KMS-11 (cell line): ENCODE results near the gene FTSJ3.

Source experiments
- H2AFZ ChIP-seq: fragments of 200-600 bp; sonication (generic); 2 replicates; pipeline ENCODE4 v1.6.1; 2016; ENCODE audit warnings: antibody characterized with exemption, mixed run types, low read depth
- H3K27ac ChIP-seq: fragments of 200-600 bp; sonication (generic); 2 replicates; pipeline ENCODE4 v1.6.1; 2016; ENCODE audit warnings: mild to moderate bottlenecking, mixed run types
- H3K27me3 ChIP-seq: fragments of 200-600 bp; sonication (generic); 2 replicates; pipeline ENCODE4 v1.6.1; 2017; ENCODE audit warnings: mild to moderate bottlenecking, low read depth, mixed run types, moderate library complexity; ENCODE audit not compliant: insufficient read depth
- H3K36me3 ChIP-seq: fragments of 200-600 bp; sonication (generic); 2 replicates; pipeline ENCODE4 v1.6.1; 2017; ENCODE audit warnings: mild to moderate bottlenecking, mixed run types; ENCODE audit not compliant: insufficient read depth
- H3K4me1 ChIP-seq: fragments of 200-600 bp; sonication (generic); 2 replicates; pipeline ENCODE4 v1.6.1; 2016; ENCODE audit warnings: mild to moderate bottlenecking, low read depth, mixed run types; ENCODE audit not compliant: poor library complexity, severe bottlenecking
- H3K4me2 ChIP-seq: fragments of 200-600 bp; sonication (generic); 2 replicates; pipeline ENCODE4 v1.7.0; 2016; ENCODE audit warnings: mild to moderate bottlenecking, mixed run types
- H3K4me3 ChIP-seq: fragments of 200-600 bp; sonication (generic); IDR thresholded peaks from 2 replicates; pipeline ENCODE4 v1.6.1; 2017; ENCODE audit warnings: low read depth, low read length, mixed read lengths; ENCODE audit not compliant: insufficient read depth
- H3K79me2 ChIP-seq: fragments of 200-600 bp; sonication (generic); 2 replicates; pipeline ENCODE4 v1.6.1; 2016; ENCODE audit warnings: low read depth, mixed run types; ENCODE audit not compliant: insufficient read depth
- H3K9ac ChIP-seq: fragments of 200-600 bp; sonication (generic); 2 replicates; pipeline ENCODE4 v1.6.1; 2016; ENCODE audit warnings: mild to moderate bottlenecking, mixed run types
- H4K20me1 ChIP-seq: fragments of 200-600 bp; sonication (generic); 2 replicates; pipeline ENCODE4 v1.6.1; 2016; ENCODE audit warnings: mild to moderate bottlenecking, mixed run types; ENCODE audit not compliant: insufficient read depth
- CTCF ChIP-seq: fragments of 200-600 bp; sonication (generic); conservative IDR thresholded peaks from 2 replicates; pipeline ENCODE4 v1.6.1; 2017; ENCODE audit warnings: low read depth, mild to moderate bottlenecking, antibody characterized with exemption, low read length, moderate library complexity, mixed read lengths

Gene FTSJ3

GRCh38 chr17:63831505-63831904, 4.0 kb upstream of the FTSJ3 start:
- Histone ChIP-seq H4K20me1 (no peaks in the 10 kb centered on the region), H3K79me2 (peaks cover 36% of the 10 kb centered on the region), H3K27ac (no peak overlapping the region), H3K9ac (no peak overlapping the region), H3K4me1 (peaks cover 17% of the 10 kb centered on the region), H3K36me3 (peaks cover 30% of the 10 kb centered on the region; the same call in 1 of the 2 replicates), H3K4me3 (no peak overlapping the region), H3K27me3 (no peaks in the 10 kb centered on the region), H3K4me2 (no peak overlapping the region), H2AFZ (no peak overlapping the region)
- TF ChIP-seq CTCF: no peak

GRCh38 chr17:63830904-63831491, 3.5 kb upstream of the FTSJ3 start:
- no peak overlapping the region for H3K27ac ChIP-seq
- no peaks in the 10 kb centered on the region for H4K20me1 ChIP-seq
- H3K4me1 ChIP-seq: peaks cover 19% of the 10 kb centered on the region
- H2AFZ ChIP-seq: no peak overlapping the region
- no peaks in the 10 kb centered on the region for H3K27me3 ChIP-seq
- TF ChIP-seq CTCF: no peak
- H3K4me3 ChIP-seq: no peak overlapping the region
- no peak overlapping the region for H3K9ac ChIP-seq
- H3K4me2 ChIP-seq: no peak overlapping the region
- peaks cover 37% of the 10 kb centered on the region for H3K79me2 ChIP-seq
- H3K36me3 ChIP-seq: peaks cover 30% of the 10 kb centered on the region; the same call in 1 of the 2 replicates

- no peak overlapping the region for H3K9ac ChIP-seq
- H3K4me1 ChIP-seq: peaks cover 26% of the 10 kb centered on the region
- TF ChIP-seq CTCF: no peak
- H3K27ac ChIP-seq: no peak overlapping the region
- peaks cover 44% of the 10 kb centered on the region for H3K79me2 ChIP-seq
- H3K36me3 ChIP-seq: peaks cover 28% of the 10 kb centered on the region; the same call in 1 of the 2 replicates
- H3K4me3 ChIP-seq: no peak overlapping the region
- no peak overlapping the region for H2AFZ ChIP-seq
- no peaks in the 10 kb centered on the region for H4K20me1 ChIP-seq
- H3K4me2 ChIP-seq: no peak overlapping the region
- no peaks in the 10 kb centered on the region for H3K27me3 ChIP-seq
Observed at GRCh38 chr17:63830278-63830677, 2.8 kb upstream of the FTSJ3 start.

GRCh38 chr17:63828936-63829335, 1.5 kb upstream of the FTSJ3 start:
- no peaks in the 10 kb centered on the region for H4K20me1 ChIP-seq
- H3K4me3 ChIP-seq: no peak overlapping the region
- H3K9ac ChIP-seq: no peak overlapping the region
- peaks cover 30% of the 10 kb centered on the region for H3K4me1 ChIP-seq
- H3K79me2 ChIP-seq: peaks cover 48% of the 10 kb centered on the region
- H3K27me3 ChIP-seq: no peaks in the 10 kb centered on the region
- no peak overlapping the region for H2AFZ ChIP-seq
- no peak for TF ChIP-seq CTCF
- H3K36me3 ChIP-seq: peaks cover 39% of the 10 kb centered on the region; the same call in 1 of the 2 replicates
- no peak overlapping the region for H3K27ac ChIP-seq
- H3K4me2 ChIP-seq: peak overlapping the region; percentile 96
